Osteoblast (primary cell): ENCODE data around the gene PGGHG. TPM values are rescaled to one million over a fixed set of nuclear protein-coding genes. Genes with fewer than 3 reads are reported as not detected.
"Not testable (repeated sequence)": the region's sequence is repeated elsewhere in the genome, so short reads cannot be mapped to it uniquely, and the experiment has no call there.

Experiments
- DNase-seq: peaks from one replicate; pipeline ENCODE4 v3.0.0; 2011; ENCODE audit warnings: low spot score, mixed read lengths; ENCODE audit not compliant: insufficient read length; ENCODE audit errors: missing footprints
- H2AFZ ChIP-seq: 2 replicates; pipeline ENCODE4 v1.6.0; 2011; ENCODE audit warnings: mild to moderate bottlenecking, low read length
- H3K27ac ChIP-seq: 2 replicates; pipeline ENCODE4 v1.5.1; 2011; ENCODE audit warnings: mild to moderate bottlenecking, low read depth, low read length, moderate library complexity
- H3K27me3 ChIP-seq: 2 replicates; pipeline ENCODE4 v1.6.0; 2012; ENCODE audit warnings: mild to moderate bottlenecking, control low read depth, inconsistent platforms, low read length, moderate library complexity; ENCODE audit not compliant: insufficient read depth
- H3K36me3 ChIP-seq: 2 replicates; pipeline ENCODE4 v1.5.1; 2011; ENCODE audit warnings: mild to moderate bottlenecking, low read length, control low read depth, moderate library complexity; ENCODE audit not compliant: insufficient read depth
- H3K4me1 ChIP-seq: 2 replicates; pipeline ENCODE4 v1.5.1; 2011; ENCODE audit warnings: mild to moderate bottlenecking, low read length, control low read depth, moderate library complexity; ENCODE audit not compliant: insufficient read depth
- H3K4me2 ChIP-seq: 2 replicates; pipeline ENCODE4 v1.6.0; 2011; ENCODE audit warnings: mild to moderate bottlenecking, low read length; ENCODE audit not compliant: insufficient read depth
- H3K4me3 ChIP-seq: fragments of 200-600 bp; sonication (generic); 3 replicates; pipeline ENCODE4 v1.5.1; 2012; ENCODE audit warnings: mild to moderate bottlenecking, low read length, inconsistent platforms; ENCODE audit not compliant: insufficient read depth
- H3K79me2 ChIP-seq: 2 replicates; pipeline ENCODE4 v1.6.0; 2012; ENCODE audit warnings: mild to moderate bottlenecking, low read length, control low read depth, inconsistent platforms; ENCODE audit not compliant: insufficient read depth
- H3K9me3 ChIP-seq: 2 replicates; pipeline ENCODE4 v1.5.1; 2011; ENCODE audit warnings: low read depth, low read length, control low read depth
- H4K20me1 ChIP-seq: 2 replicates; pipeline ENCODE4 v1.6.0; 2012; ENCODE audit warnings: mild to moderate bottlenecking, low read length, control low read depth; ENCODE audit not compliant: insufficient read depth
- total RNA-seq: library from RNA; depleted of rRNA; stranded (reverse); fragments of >200 nt; gene quantifications from 2 replicates; pipeline ENCODE4 v1.2.3, GENCODE V29; 2012
- TF ChIP-seq, protein P1 (sequence below): IDR thresholded peaks from 2 replicates; pipeline ENCODE4 v1.5.1; 2011; ENCODE audit warnings: mild to moderate bottlenecking, low read depth, low read length, moderate library complexity; ENCODE audit errors: extremely low read depth

The PGGHG gene
- total RNA-seq, 1 donor = 8.7 TPM

DNA sequence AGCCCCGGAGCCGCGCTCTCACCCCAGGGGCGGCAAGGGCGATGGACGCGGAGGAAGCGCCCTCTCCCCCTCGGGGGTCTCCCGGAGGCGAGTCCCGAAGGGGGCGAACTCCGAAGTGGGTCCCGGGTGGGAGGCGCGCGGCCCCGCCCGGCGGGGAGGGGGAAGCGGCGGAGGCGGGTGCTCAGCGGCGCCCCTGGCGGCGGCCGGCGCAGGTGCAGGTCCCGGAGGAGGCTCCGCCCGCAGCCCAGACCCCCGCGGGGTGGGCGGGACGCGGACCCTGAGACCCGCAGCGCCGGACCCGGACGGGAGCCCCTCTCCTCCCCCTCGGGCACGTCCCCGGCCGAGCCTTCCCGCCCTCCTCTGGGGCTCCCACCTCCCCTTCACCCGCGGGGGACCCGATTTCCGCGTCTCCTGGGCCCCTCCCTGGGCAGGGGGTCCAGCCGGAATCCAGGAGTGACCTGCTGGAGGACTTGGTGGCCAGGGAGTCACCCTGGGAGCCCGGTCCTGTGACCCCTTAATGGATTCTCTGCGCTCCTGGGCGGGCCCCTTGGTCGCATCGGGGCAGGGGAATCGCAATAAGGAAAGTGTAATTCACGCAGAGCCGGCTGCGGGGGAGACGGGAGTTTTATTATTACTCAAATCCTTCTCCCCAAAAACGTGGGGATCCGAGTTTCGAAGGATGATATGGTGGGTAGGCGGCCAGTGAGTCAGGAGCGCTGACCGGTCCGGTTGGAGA, 22.3 kb downstream of the PGGHG start:
- Histone ChIP-seq H3K4me2 (peak overlapping the region; percentile 51), H3K4me3 (peak overlapping the region; percentile 39)

DNA sequence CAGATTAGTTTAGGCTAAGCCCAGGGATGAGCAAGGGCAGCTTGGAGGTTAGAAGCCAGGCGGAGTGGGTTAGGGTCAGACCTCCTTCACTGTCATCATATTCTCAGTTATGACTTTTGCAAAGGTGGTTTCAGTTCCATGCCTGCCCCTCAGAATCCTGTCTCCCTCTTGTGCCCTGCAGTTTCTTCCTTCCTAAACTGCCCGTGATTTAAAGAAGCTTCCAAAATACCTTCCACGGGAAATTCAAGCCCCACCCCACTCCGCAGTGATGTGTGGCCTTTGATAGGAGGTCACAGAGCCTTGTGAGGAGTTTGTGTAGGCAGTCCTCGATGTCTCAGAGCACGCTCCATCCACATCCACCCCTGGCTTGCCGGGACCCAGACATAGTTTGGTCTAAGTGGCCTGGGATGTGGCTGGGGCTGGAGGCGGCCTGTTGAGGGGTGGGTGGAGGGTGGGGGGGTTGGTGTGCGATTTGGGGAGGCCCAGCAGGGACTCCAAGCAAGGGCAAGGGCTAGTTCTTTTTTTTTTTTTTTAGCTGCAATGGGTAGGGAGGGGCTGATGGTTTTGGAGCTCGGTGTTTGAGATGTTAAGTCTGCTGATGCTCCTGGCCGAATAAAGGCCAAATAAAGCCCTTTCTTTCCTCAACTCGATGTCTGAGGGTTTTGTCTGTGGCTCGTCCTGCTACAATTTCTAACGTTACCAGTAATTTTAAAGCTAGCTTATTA, 23.3 kb downstream of the PGGHG start:
- Histone ChIP-seq H3K4me1 (peaks cover 31% of the 10 kb centered on the region), H4K20me1 (no peaks in the 10 kb centered on the region), H3K4me2 (peak overlapping the region; percentile 51), H3K9me3 (no peaks in the 10 kb centered on the region), H3K79me2 (peaks cover 19% of the 10 kb centered on the region), H3K27me3 (peaks cover 22% of the 10 kb centered on the region), H3K36me3 (no peaks in the 10 kb centered on the region), H2AFZ (no peak overlapping the region), H3K27ac (peak overlapping the region; percentile 8), H3K4me3 (peak overlapping the region; percentile 39)
- TF ChIP-seq, protein P1, sequence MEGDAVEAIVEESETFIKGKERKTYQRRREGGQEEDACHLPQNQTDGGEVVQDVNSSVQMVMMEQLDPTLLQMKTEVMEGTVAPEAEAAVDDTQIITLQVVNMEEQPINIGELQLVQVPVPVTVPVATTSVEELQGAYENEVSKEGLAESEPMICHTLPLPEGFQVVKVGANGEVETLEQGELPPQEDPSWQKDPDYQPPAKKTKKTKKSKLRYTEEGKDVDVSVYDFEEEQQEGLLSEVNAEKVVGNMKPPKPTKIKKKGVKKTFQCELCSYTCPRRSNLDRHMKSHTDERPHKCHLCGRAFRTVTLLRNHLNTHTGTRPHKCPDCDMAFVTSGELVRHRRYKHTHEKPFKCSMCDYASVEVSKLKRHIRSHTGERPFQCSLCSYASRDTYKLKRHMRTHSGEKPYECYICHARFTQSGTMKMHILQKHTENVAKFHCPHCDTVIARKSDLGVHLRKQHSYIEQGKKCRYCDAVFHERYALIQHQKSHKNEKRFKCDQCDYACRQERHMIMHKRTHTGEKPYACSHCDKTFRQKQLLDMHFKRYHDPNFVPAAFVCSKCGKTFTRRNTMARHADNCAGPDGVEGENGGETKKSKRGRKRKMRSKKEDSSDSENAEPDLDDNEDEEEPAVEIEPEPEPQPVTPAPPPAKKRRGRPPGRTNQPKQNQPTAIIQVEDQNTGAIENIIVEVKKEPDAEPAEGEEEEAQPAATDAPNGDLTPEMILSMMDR = no peak
- DNase-seq = peak; percentile 89

More for the DNA sequence above, 22.3 kb downstream of the PGGHG start:
- Histone ChIP-seq H3K4me1 (peaks cover 31% of the 10 kb centered on the region), H3K27me3 (peaks cover 12% of the 10 kb centered on the region), H3K79me2 (peaks cover 19% of the 10 kb centered on the region)
- H3K27ac ChIP-seq, H3K9me3 ChIP-seq, H4K20me1 ChIP-seq, DNase-seq, H2AFZ ChIP-seq, H3K36me3 ChIP-seq: not testable (repeated sequence)

DNA sequence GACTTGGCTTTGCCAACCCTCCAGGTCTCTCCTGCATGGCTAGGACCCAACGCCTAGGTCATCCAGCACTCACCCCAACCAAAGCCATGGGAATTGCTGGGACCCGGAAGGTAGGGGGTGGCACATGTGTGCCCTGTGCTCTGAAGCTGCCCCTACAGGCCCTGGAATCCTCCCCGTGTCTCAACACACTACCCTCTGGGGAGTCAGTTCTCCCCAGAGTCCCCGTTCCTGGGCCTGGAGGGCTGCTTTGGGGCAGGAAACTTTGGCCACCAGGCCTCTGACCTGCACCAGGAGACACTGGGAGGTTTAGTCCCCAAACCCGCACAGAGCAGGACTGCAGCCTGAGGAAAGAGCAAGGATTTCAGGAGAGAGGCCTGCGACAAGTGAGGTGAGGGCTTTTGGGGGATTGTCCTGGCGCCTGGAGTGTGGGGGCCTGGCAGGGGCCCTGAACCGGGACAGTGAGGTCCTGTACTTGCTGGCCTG, 24.4 kb downstream of the PGGHG start:
- H3K4me2 ChIP-seq = peak overlapping the region; percentile 88
- TF ChIP-seq, protein P1 = no peak
- H3K79me2 ChIP-seq = peaks cover 15% of the 10 kb centered on the region
- no peaks in the 10 kb centered on the region for H4K20me1 ChIP-seq
- DNase-seq = peak; percentile 81
- no peak overlapping the region for H2AFZ ChIP-seq
- no peaks in the 10 kb centered on the region for H3K9me3 ChIP-seq
- peaks cover 27% of the 10 kb centered on the region for H3K4me1 ChIP-seq
- no peak overlapping the region for H3K4me3 ChIP-seq
- H3K27ac ChIP-seq = peak overlapping the region; percentile 48
- H3K36me3 ChIP-seq = no peaks in the 10 kb centered on the region
- peaks cover 27% of the 10 kb centered on the region for H3K27me3 ChIP-seq

DNA sequence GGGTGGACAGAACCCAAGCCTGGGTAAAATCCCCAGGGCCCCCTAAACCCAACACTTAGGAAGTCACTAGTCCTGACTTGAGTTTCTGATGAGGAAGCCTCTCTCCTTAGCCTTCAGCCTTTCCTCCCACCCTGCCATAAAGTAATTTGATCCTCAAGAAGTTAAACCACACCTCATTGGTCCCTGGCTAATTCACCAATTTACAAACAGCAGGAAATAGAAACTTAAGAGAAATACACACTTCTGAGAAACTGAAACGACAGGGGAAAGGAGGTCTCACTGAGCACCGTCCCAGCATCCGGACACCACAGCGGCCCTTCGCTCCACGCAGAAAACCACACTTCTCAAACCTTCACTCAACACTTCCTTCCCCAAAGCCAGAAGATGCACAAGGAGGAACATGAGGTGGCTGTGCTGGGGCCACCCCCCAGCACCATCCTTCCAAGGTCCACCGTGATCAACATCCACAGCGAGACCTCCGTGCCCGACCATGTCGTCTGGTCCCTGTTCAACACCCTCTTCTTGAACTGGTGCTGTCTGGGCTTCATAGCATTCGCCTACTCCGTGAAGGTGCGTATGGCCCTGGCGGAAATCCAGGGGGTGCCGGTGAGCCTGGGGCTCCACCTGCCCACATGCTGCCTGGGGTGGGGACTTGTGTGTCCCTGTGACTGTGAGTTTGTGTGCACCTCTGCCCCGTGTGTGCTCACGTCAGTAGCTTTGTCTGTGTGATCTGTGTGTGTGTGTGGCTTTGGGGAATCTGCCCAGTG, 25.0 kb downstream of the PGGHG start, which contains the start of gene IFITM1:
Gene IFITM1 (plus strand): TSS at position 254 of the 767 bp plus-strand sequence. CDS start 131 bp downstream, at position 385.
- TF ChIP-seq, protein P1 = no peak
- no peaks in the 10 kb centered on the region for H4K20me1 ChIP-seq
- peak within 1 kb of the TSS; percentile 68 for H3K4me3 ChIP-seq
- H3K27me3 ChIP-seq = peaks cover 27% of the 10 kb centered on the region
- H3K4me2 ChIP-seq = peak within 1 kb of the TSS; percentile 88
- peaks cover 11% of the 10 kb centered on the region for H3K79me2 ChIP-seq
- peak within 1 kb of the TSS; percentile 47 for H2AFZ ChIP-seq
- H3K4me1 ChIP-seq = peaks cover 26% of the 10 kb centered on the region
- H3K36me3 ChIP-seq = no peaks in the 10 kb centered on the region
- DNase-seq = peak; percentile 97
- no peaks in the 10 kb centered on the region for H3K9me3 ChIP-seq
- peak within 1 kb of the TSS; percentile 48 for H3K27ac ChIP-seq

DNA sequence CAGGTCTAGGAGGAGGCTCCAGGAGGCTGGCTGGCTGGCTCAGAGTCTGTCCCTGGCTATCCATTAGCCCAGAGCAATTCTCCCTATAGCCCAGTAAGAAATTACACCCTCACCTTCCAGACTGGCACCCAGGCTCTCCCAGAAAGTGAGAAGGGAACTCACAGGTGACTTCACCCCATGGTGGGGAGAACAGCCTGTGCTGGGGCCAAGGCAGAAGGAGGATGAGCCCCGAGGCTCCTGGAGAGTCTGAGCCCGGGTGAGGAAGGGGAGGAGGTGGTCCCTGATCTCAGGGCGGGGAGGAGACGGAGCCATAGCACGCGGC, 25.6 kb downstream of the PGGHG start:
- Histone ChIP-seq H3K4me3 (peak overlapping the region; percentile 68), H3K4me2 (peak overlapping the region; percentile 88)
- not testable (repeated sequence) for H3K79me2 ChIP-seq

More for the DNA sequence above, 25.6 kb downstream of the PGGHG start:
- peaks cover 27% of the 10 kb centered on the region for H3K27me3 ChIP-seq
- peaks cover 22% of the 10 kb centered on the region for H3K4me1 ChIP-seq
- H3K9me3 ChIP-seq, H3K27ac ChIP-seq, H3K36me3 ChIP-seq, H4K20me1 ChIP-seq, H2AFZ ChIP-seq: not testable (repeated sequence)
- DNase-seq = peak; percentile 48
